Panc1 (cell line): ENCODE results near the gene LILRB1.

ENCODE experiments used
- POLR2AphosphoS5 ChIP-seq: IDR thresholded peaks from 2 replicates; pipeline ENCODE4 v1.6.1; 2012; ENCODE audit warnings: mild to moderate bottlenecking, low read depth, low read length, moderate library complexity
- SIN3A ChIP-seq: IDR thresholded peaks from 2 replicates; pipeline ENCODE4 v1.6.1; 2012; ENCODE audit warnings: low read depth, mild to moderate bottlenecking, low read length, moderate library complexity, borderline replicate concordance; ENCODE audit not compliant: insufficient read depth
- TCF7L2 ChIP-seq: IDR thresholded peaks from 2 replicates; pipeline ENCODE4 v1.6.1; 2011; ENCODE audit warnings: mild to moderate bottlenecking, low read depth, low read length, inconsistent platforms
- TF ChIP-seq, protein P1 (sequence below): fragments of 450-650 bp; IDR thresholded peaks from 2 replicates; pipeline ENCODE4 v1.5.1; 2017; ENCODE audit warnings: mild to moderate bottlenecking
- TF ChIP-seq, protein P2 (sequence below), 2 experiments: IDR thresholded peaks; 2 replicates each; pipeline ENCODE4 v1.6.1; 2011 to 2012; ENCODE audit warnings: low read depth in 2 of 2, control low read depth in 1 of 2, low read length in 1 of 2, mild to moderate bottlenecking in 1 of 2, moderate library complexity in 1 of 2; ENCODE audit not compliant: insufficient read depth in 1 of 2

- TF ChIP-seq, protein P1, sequence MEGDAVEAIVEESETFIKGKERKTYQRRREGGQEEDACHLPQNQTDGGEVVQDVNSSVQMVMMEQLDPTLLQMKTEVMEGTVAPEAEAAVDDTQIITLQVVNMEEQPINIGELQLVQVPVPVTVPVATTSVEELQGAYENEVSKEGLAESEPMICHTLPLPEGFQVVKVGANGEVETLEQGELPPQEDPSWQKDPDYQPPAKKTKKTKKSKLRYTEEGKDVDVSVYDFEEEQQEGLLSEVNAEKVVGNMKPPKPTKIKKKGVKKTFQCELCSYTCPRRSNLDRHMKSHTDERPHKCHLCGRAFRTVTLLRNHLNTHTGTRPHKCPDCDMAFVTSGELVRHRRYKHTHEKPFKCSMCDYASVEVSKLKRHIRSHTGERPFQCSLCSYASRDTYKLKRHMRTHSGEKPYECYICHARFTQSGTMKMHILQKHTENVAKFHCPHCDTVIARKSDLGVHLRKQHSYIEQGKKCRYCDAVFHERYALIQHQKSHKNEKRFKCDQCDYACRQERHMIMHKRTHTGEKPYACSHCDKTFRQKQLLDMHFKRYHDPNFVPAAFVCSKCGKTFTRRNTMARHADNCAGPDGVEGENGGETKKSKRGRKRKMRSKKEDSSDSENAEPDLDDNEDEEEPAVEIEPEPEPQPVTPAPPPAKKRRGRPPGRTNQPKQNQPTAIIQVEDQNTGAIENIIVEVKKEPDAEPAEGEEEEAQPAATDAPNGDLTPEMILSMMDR = peak; percentile 87
- TF ChIP-seq, protein P2, sequence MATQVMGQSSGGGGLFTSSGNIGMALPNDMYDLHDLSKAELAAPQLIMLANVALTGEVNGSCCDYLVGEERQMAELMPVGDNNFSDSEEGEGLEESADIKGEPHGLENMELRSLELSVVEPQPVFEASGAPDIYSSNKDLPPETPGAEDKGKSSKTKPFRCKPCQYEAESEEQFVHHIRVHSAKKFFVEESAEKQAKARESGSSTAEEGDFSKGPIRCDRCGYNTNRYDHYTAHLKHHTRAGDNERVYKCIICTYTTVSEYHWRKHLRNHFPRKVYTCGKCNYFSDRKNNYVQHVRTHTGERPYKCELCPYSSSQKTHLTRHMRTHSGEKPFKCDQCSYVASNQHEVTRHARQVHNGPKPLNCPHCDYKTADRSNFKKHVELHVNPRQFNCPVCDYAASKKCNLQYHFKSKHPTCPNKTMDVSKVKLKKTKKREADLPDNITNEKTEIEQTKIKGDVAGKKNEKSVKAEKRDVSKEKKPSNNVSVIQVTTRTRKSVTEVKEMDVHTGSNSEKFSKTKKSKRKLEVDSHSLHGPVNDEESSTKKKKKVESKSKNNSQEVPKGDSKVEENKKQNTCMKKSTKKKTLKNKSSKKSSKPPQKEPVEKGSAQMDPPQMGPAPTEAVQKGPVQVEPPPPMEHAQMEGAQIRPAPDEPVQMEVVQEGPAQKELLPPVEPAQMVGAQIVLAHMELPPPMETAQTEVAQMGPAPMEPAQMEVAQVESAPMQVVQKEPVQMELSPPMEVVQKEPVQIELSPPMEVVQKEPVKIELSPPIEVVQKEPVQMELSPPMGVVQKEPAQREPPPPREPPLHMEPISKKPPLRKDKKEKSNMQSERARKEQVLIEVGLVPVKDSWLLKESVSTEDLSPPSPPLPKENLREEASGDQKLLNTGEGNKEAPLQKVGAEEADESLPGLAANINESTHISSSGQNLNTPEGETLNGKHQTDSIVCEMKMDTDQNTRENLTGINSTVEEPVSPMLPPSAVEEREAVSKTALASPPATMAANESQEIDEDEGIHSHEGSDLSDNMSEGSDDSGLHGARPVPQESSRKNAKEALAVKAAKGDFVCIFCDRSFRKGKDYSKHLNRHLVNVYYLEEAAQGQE (IDR thresholded peaks at IDR 0.05; ENCODE audit: insufficient read depth in 1 of 2, low read depth in 2 of 2, low read length in 1 of 2) = no peak
- TF ChIP-seq POLR2AphosphoS5 (no peak), SIN3A (no peak), TCF7L2 (no peak)
Observed at GRCh38 chr19:54653181-54653809, 23.0 kb downstream of the LILRB1 start.
